MCF 10A (cell line): Measurements from ENCODE around the gene SHISA6. TPM values are rescaled to one million over a fixed set of nuclear protein-coding genes. Genes with fewer than 3 reads are reported as not detected.

Experiments used
- BruUV-seq: library from RNA; stranded (reverse); fragments of 400-500 nt; replicated peaks from 2 replicates; lab custom pipeline; 2021; lab: Mats Ljungman, UMichigan
- CTCF ChIA-PET: fragments of 300-600 bp; sonication (Branson Sonifier 250); formaldehyde crosslinking; extraction: SDS; loops from one replicate; lab custom pipeline; 2021; ENCODE audit warnings: antibody characterized with exemption, inconsistent platforms; lab: Yijun Ruan, JAX
- POLR2A ChIA-PET: fragments of 300-600, 350-650 bp; sonication (Branson Sonifier 250); formaldehyde crosslinking; extraction: SDS; loops from one replicate; lab custom pipeline; 2020; ENCODE audit warnings: antibody characterized with exemption, inconsistent platforms; lab: Yijun Ruan, JAX
- DNase-seq: peaks from one replicate; pipeline ENCODE4 v3.0.0-alpha.2; 2018; ENCODE audit not compliant: unreplicated experiment
- H3K27ac Mint-ChIP-seq: one replicate; pipeline ENCODE4 v1.8.0; 2022; ENCODE audit warnings: mild to moderate bottlenecking, low read depth, mixed read lengths; ENCODE audit not compliant: unreplicated experiment
- H3K27me3 Mint-ChIP-seq: one replicate; pipeline ENCODE4 v1.8.0; 2022; ENCODE audit warnings: mixed read lengths; ENCODE audit not compliant: insufficient read depth, unreplicated experiment
- H3K36me3 Mint-ChIP-seq: one replicate; pipeline ENCODE4 v1.8.0; 2022; ENCODE audit warnings: mild to moderate bottlenecking, moderate library complexity, mixed read lengths; ENCODE audit not compliant: insufficient read depth, unreplicated experiment
- H3K4me1 Mint-ChIP-seq: one replicate; pipeline ENCODE4 v1.8.0; 2022; ENCODE audit warnings: mixed read lengths; ENCODE audit not compliant: insufficient read depth, unreplicated experiment
- H3K4me3 Mint-ChIP-seq: one replicate; pipeline ENCODE4 v1.8.0; 2022; ENCODE audit warnings: mild to moderate bottlenecking, moderate library complexity, mixed read lengths; ENCODE audit not compliant: unreplicated experiment
- H3K9me3 Mint-ChIP-seq: one replicate; pipeline ENCODE4 v1.8.0; 2022; ENCODE audit warnings: mixed read lengths; ENCODE audit not compliant: unreplicated experiment
- CTCF ChIP-seq: fragments of 200-600 bp; IDR thresholded peaks from one replicate; pipeline ENCODE4 v1.8.0; 2022; ENCODE audit warnings: antibody characterized with exemption, mild to moderate bottlenecking; ENCODE audit not compliant: unreplicated experiment
- intact Hi-C: fragments of 100-400 bp; cut with micrococcal nuclease; formaldehyde crosslinking; loops from 2 replicates; pipeline ENCODE4 v1.14.1; 2022
- total RNA-seq: library from RNA; stranded (reverse); gene quantifications from 2 replicates; pipeline ENCODE4 v1.2.3, GENCODE V29; 2022

The SHISA6 gene
- total RNA-seq, 1 experiment from 2014 or later: not detected

GRCh38 chr17:11601661-11602060, 360.6 kb downstream of the SHISA6 start:
- DNase-seq: no peak
- POLR2A ChIA-PET: no interaction called here

GRCh38 chr17:11608396-11608795, 367.4 kb downstream of the SHISA6 start:
- BruUV-seq: no TSS peak
- Mint-ChIP-seq H3K27ac (no peak overlapping the region), H3K36me3 (no peaks in the 10 kb centered on the region), H3K4me1 (peaks cover 6% of the 10 kb centered on the region), H3K27me3 (no peaks in the 10 kb centered on the region), H3K4me3 (no peak overlapping the region), H3K9me3 (no peaks in the 10 kb centered on the region)
- ChIA-PET POLR2A (no interaction called here), CTCF (no interaction called here)
- no peak for TF ChIP-seq CTCF
- DNase-seq: no peak
- intact Hi-C loops: no loop called here

More at GRCh38 chr17:11601661-11602060, 360.6 kb downstream of the SHISA6 start:
- intact Hi-C loops: no loop called here
- Mint-ChIP-seq H3K4me3 (no peak overlapping the region), H3K9me3 (no peaks in the 10 kb centered on the region), H3K4me1 (no peaks in the 10 kb centered on the region), H3K27ac (no peak overlapping the region), H3K27me3 (no peaks in the 10 kb centered on the region), H3K36me3 (no peaks in the 10 kb centered on the region)
- no TSS peak for BruUV-seq
- TF ChIP-seq CTCF: no peak
- CTCF ChIA-PET: interaction anchor here (0.6 kb wide), 1 partner anchor 272 kb away, joined by 3 read pairs; no protein-coding TSS in a partner anchor

- ChIA-PET CTCF (no interaction called here), POLR2A (no interaction called here)
- no peak for DNase-seq
- H3K4me3 Mint-ChIP-seq: no peak overlapping the region
- no TSS peak for BruUV-seq
- no peaks in the 10 kb centered on the region for H3K9me3 Mint-ChIP-seq
- no peak for TF ChIP-seq CTCF
- intact Hi-C loops: no loop called here
- H3K36me3 Mint-ChIP-seq: no peaks in the 10 kb centered on the region
- no peak overlapping the region for H3K27ac Mint-ChIP-seq
- H3K27me3 Mint-ChIP-seq: no peaks in the 10 kb centered on the region
- peaks cover 6% of the 10 kb centered on the region for H3K4me1 Mint-ChIP-seq
Observed at GRCh38 chr17:11610999-11611566, 370.1 kb downstream of the SHISA6 start.

- DNase-seq: no peak
- H3K27ac Mint-ChIP-seq: no peak overlapping the region
- no peaks in the 10 kb centered on the region for H3K27me3 Mint-ChIP-seq
- no peak overlapping the region for H3K4me3 Mint-ChIP-seq
- TF ChIP-seq CTCF: no peak
- POLR2A ChIA-PET: no interaction called here
- BruUV-seq: no TSS peak
- intact Hi-C loops: no loop called here
- no peaks in the 10 kb centered on the region for H3K9me3 Mint-ChIP-seq
- H3K4me1 Mint-ChIP-seq: peaks cover 10% of the 10 kb centered on the region
- CTCF ChIA-PET: interaction anchor here (1.7 kb wide), 1 partner anchor 31 kb away, joined by 4 read pairs; no protein-coding TSS in a partner anchor
- no peaks in the 10 kb centered on the region for H3K36me3 Mint-ChIP-seq
Observed at GRCh38 chr17:11612956-11613355, 371.9 kb downstream of the SHISA6 start.
